ENCODE measurements around the gene TCF12. TPM values are rescaled to one million over a fixed set of nuclear protein-coding genes. Genes with fewer than 3 reads are reported as not detected.

The TCF12 gene
- total RNA-seq, 1 donor from 2014 or later, result 138 TPM

GRCh38 chr15:56977232-56977631, 58.8 kb downstream of the TCF12 start:
- intact Hi-C loops (cut with DNase I), result no loop called here
- H3K27me3 ChIP-seq, result no peaks in the 10 kb centered on the region

GRCh38 chr15:56978898-56979662, 60.6 kb downstream of the TCF12 start:
- no peak overlapping the region for H3K27ac ChIP-seq
- H3K36me3 ChIP-seq, result no peaks in the 10 kb centered on the region
- TF ChIP-seq POLR2A (IDR thresholded peaks at IDR 0.05) (no peak), POLR2AphosphoS5 (IDR thresholded peaks at IDR 0.05; ENCODE audit: insufficient read depth in 1 of 2, low read depth in 1 of 2) (no peak), CTCF (IDR thresholded peaks at IDR 0.05) (no peak)
- H3K9me3 ChIP-seq, result no peaks in the 10 kb centered on the region
- no peak for DNase-seq (ENCODE audit: extremely low spot score in 2 of 2)
- H3K27me3 ChIP-seq, result no peaks in the 10 kb centered on the region
- intact Hi-C loops (cut with DNase I), result no loop called here
- no peak overlapping the region for H3K4me3 ChIP-seq
- H3K4me1 ChIP-seq, result peaks cover 38% of the 10 kb centered on the region

More at GRCh38 chr15:56977232-56977631, 58.8 kb downstream of the TCF12 start:
- Histone ChIP-seq H3K36me3 (no peaks in the 10 kb centered on the region), H3K9me3 (no peaks in the 10 kb centered on the region), H3K4me1 (peaks cover 39% of the 10 kb centered on the region), H3K4me3 (no peak overlapping the region), H3K27ac (no peak overlapping the region)
- no peak for DNase-seq (ENCODE audit: extremely low spot score in 2 of 2)
- TF ChIP-seq POLR2A (IDR thresholded peaks at IDR 0.05) (no peak), POLR2AphosphoS5 (IDR thresholded peaks at IDR 0.05; ENCODE audit: insufficient read depth in 1 of 2, low read depth in 1 of 2) (no peak), CTCF (IDR thresholded peaks at IDR 0.05) (no peak)

DNA sequence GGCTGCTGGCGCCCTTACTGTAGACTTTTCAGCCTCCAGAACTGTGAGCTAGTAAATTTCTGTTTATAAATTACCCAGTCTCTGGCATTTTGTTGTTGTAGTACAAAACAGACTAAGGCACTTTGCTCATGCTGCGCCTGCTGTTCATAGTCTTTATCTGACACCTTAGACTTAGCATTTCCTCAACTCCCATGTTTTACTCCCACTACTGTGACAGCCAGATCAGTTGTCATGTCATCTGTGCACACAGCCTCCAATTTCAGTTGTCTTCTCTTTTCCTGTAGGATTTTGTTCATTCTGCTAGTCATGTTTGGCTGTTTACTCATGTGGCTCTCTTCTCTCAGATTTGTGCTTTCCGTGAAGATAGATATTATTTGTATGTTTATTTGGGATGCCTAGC, 62.0 kb downstream of the TCF12 start:
- Histone ChIP-seq H3K4me1 (peaks cover 42% of the 10 kb centered on the region), H3K4me3 (no peak overlapping the region), H3K27ac (no peak overlapping the region), H3K9me3 (no peaks in the 10 kb centered on the region), H3K27me3 (no peaks in the 10 kb centered on the region), H3K36me3 (no peaks in the 10 kb centered on the region)
- intact Hi-C loops (cut with DNase I), result no loop called here
- no peak for DNase-seq (ENCODE audit: extremely low spot score in 2 of 2)
- no peak for TF ChIP-seq POLR2AphosphoS5 (IDR thresholded peaks at IDR 0.05; ENCODE audit: insufficient read depth in 1 of 2, low read depth in 1 of 2)
- TF ChIP-seq POLR2A (IDR thresholded peaks at IDR 0.05), result no peak
- no peak for TF ChIP-seq CTCF (IDR thresholded peaks at IDR 0.05)

GRCh38 chr15:56981160-56981559, 62.7 kb downstream of the TCF12 start:
- no peak for TF ChIP-seq POLR2A (IDR thresholded peaks at IDR 0.05)
- no peak for TF ChIP-seq POLR2AphosphoS5 (IDR thresholded peaks at IDR 0.05; ENCODE audit: insufficient read depth in 1 of 2, low read depth in 1 of 2)
- TF ChIP-seq CTCF (IDR thresholded peaks at IDR 0.05), result no peak

DNA sequence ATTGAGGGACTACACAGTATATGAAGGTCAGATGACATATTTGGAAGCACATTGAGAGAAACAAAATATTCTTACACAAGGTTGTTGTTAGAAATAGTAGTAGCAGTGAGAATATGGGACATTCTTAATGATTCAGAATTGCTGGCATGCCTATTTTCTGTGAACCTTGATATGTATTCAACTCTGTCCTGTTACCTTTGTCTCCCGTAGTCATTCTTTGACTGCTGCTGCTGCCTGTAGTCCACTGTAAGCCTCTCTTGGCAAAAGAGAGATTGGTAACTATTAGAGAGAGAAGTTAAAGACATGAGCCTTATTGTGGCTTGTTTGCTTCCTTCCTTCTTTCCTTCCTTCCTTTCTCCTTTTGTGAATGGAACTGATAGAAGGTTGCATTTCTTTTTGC, 64.5 kb downstream of the TCF12 start:
- DNase-seq (ENCODE audit: extremely low spot score in 2 of 2), result no peak
- no peak overlapping the region for H3K27ac ChIP-seq

More at GRCh38 chr15:56981160-56981559, 62.7 kb downstream of the TCF12 start:
- no peak for DNase-seq (ENCODE audit: extremely low spot score in 2 of 2)
- H3K36me3 ChIP-seq, result no peaks in the 10 kb centered on the region
- intact Hi-C loops (cut with DNase I), result no loop called here
- H3K27ac ChIP-seq, result no peak overlapping the region
- H3K9me3 ChIP-seq, result no peaks in the 10 kb centered on the region
- H3K4me1 ChIP-seq, result peaks cover 48% of the 10 kb centered on the region
- no peaks in the 10 kb centered on the region for H3K27me3 ChIP-seq
- H3K4me3 ChIP-seq, result no peak overlapping the region

More for the DNA sequence above, 64.5 kb downstream of the TCF12 start:
- H3K27me3 ChIP-seq, result no peaks in the 10 kb centered on the region
- TF ChIP-seq POLR2A (IDR thresholded peaks at IDR 0.05) (no peak), POLR2AphosphoS5 (IDR thresholded peaks at IDR 0.05; ENCODE audit: insufficient read depth in 1 of 2, low read depth in 1 of 2) (no peak), CTCF (IDR thresholded peaks at IDR 0.05) (no peak)
- H3K9me3 ChIP-seq, result no peaks in the 10 kb centered on the region
- intact Hi-C loops (cut with DNase I), result no loop called here
- H3K36me3 ChIP-seq, result no peaks in the 10 kb centered on the region
- no peak overlapping the region for H3K4me3 ChIP-seq
- peaks cover 67% of the 10 kb centered on the region for H3K4me1 ChIP-seq
